K562 (cell line): ENCODE data around the gene C1orf167. TPM values are rescaled to one million over a fixed set of nuclear protein-coding genes. Genes with fewer than 3 reads are reported as not detected.

Experiments
- CREM ChIP-seq: IDR thresholded peaks from 2 replicates; pipeline ENCODE4 v1.6.1; 2014; ENCODE audit warnings: antibody characterized with exemption, low read depth
- E2F6 ChIP-seq, 2 experiments: IDR thresholded peaks; 2 replicates each; pipeline ENCODE4 v1.6.1; 2011; ENCODE audit warnings: borderline replicate concordance in 1 of 2, control low read depth in 1 of 2, low read depth in 1 of 2, low read length in 1 of 2, mild to moderate bottlenecking in 1 of 2, mixed read lengths in 1 of 2, moderate library complexity in 1 of 2; ENCODE audit not compliant: insufficient read depth in 1 of 2, insufficient read length in 1 of 2, poor library complexity in 1 of 2, severe bottlenecking in 1 of 2; ENCODE audit errors: extremely low read depth in 1 of 2
- GABPB1 ChIP-seq: sonication (generic); formaldehyde crosslinking; IDR thresholded peaks from 2 replicates; pipeline ENCODE4 v1.8.0; 2022; ENCODE audit warnings: mild to moderate bottlenecking, missing genetic modification reagents
- NCOA4 ChIP-seq: fragments of 450-650 bp; IDR thresholded peaks from 2 replicates; pipeline ENCODE4 v1.6.1; 2018; ENCODE audit warnings: mild to moderate bottlenecking; ENCODE audit not compliant: partially characterized antibody
- POLR2AphosphoS5 ChIP-seq: IDR thresholded peaks from 2 replicates; pipeline ENCODE4 v1.6.1; 2011; ENCODE audit warnings: mild to moderate bottlenecking, low read depth, low read length, moderate library complexity; ENCODE audit not compliant: control insufficient read depth, insufficient read depth
- PTBP1 ChIP-seq: fragments of 200-400 bp; formaldehyde crosslinking; IDR thresholded peaks from 2 replicates; pipeline ENCODE4 v1.6.1; 2017; ENCODE audit warnings: low read depth, low read length
- U2AF1 ChIP-seq: fragments of 200-400 bp; formaldehyde crosslinking; optimal IDR thresholded peaks from 2 replicates; pipeline ENCODE3; 2017; ENCODE audit warnings: mild to moderate bottlenecking, low read depth, low read length, moderate library complexity
- polyA plus RNA-seq, 8 experiments: library from polyadenylated mRNA; depleted of rRNA in 4 of 8; stranded (reverse) in 5 of 8; unstranded in 3 of 8; fragments of >200 nt; fragmentation: Nextera tagmentation in 2 of 8; fragmentation: Illumina TruSeq in 1 of 8; extraction: Ambion mirVana in 2 of 8; extraction: Trizol in 1 of 8; gene quantifications; 2 replicates each; pipeline versions ENCODE4 v1.2.1 to v1.2.3, GENCODE V29; 2011 to 2014; ENCODE audit warnings: inconsistent platforms in 1 of 8, missing spikeins in 1 of 8
- total RNA-seq, 7 experiments: library from RNA; depleted of rRNA in 6 of 7; stranded (reverse); fragments of >200 nt in 6 of 7; fragmentation: Illumina TruSeq in 2 of 7; extraction: Trizol in 2 of 7; gene quantifications; 2 replicates each; pipeline versions ENCODE4 v1.2.1 to v1.2.3, GENCODE V29; 2011 to 2021; ENCODE audit warnings: low replicate concordance in 1 of 7
- TF ChIP-seq, protein P1 (sequence below), 2 experiments: fragments of 450-650 bp in 1 of 2; sonication (generic) in 1 of 2; formaldehyde crosslinking in 1 of 2; IDR thresholded peaks; 2 replicates each; pipeline versions ENCODE4 v1.7.1 to v1.9.0; 2016 to 2022; ENCODE audit warnings: inconsistent platforms in 1 of 2, mild to moderate bottlenecking in 1 of 2, missing genetic modification reagents in 1 of 2
- TF ChIP-seq, protein P2 (sequence below): fragments of 450-650 bp; IDR thresholded peaks from 2 replicates; pipeline ENCODE4 v1.6.1; 2016
- TF ChIP-seq, protein P3 (sequence below): sonication (generic); formaldehyde crosslinking; IDR thresholded peaks from 2 replicates; pipeline ENCODE4 v1.8.0; 2022; ENCODE audit warnings: mild to moderate bottlenecking, missing genetic modification reagents
- TF ChIP-seq, protein P4 (sequence below), 2 experiments: fragments of 450-650 bp in 1 of 2; sonication (generic) in 1 of 2; formaldehyde crosslinking; conservative IDR thresholded peaks; 2 replicates each; pipeline versions ENCODE4 v1.4.0 to v1.8.1; 2020 to 2022; ENCODE audit warnings: mild to moderate bottlenecking in 1 of 2, missing genetic modification reagents in 1 of 2

Gene C1orf167
- total and polyA plus RNA-seq, 9 of the 15 experiments (the other 6 are each of a cell fraction or from before 2014, with no cell fraction given): 0.22 to 0.86 (median 0.31) TPM; not detected in 2

GRCh38 chr1:11790880-11791715, 29.1 kb downstream of the C1orf167 start (continued):
- TF ChIP-seq, protein P1, sequence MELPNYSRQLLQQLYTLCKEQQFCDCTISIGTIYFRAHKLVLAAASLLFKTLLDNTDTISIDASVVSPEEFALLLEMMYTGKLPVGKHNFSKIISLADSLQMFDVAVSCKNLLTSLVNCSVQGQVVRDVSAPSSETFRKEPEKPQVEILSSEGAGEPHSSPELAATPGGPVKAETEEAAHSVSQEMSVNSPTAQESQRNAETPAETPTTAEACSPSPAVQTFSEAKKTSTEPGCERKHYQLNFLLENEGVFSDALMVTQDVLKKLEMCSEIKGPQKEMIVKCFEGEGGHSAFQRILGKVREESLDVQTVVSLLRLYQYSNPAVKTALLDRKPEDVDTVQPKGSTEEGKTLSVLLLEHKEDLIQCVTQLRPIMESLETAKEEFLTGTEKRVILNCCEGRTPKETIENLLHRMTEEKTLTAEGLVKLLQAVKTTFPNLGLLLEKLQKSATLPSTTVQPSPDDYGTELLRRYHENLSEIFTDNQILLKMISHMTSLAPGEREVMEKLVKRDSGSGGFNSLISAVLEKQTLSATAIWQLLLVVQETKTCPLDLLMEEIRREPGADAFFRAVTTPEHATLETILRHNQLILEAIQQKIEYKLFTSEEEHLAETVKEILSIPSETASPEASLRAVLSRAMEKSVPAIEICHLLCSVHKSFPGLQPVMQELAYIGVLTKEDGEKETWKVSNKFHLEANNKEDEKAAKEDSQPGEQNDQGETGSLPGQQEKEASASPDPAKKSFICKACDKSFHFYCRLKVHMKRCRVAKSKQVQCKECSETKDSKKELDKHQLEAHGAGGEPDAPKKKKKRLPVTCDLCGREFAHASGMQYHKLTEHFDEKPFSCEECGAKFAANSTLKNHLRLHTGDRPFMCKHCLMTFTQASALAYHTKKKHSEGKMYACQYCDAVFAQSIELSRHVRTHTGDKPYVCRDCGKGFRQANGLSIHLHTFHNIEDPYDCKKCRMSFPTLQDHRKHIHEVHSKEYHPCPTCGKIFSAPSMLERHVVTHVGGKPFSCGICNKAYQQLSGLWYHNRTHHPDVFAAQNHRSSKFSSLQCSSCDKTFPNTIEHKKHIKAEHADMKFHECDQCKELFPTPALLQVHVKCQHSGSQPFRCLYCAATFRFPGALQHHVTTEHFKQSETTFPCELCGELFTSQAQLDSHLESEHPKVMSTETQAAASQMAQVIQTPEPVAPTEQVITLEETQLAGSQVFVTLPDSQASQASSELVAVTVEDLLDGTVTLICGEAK (IDR thresholded peaks at IDR 0.05): no peak
- TF ChIP-seq, protein P1 (CRISPR knock-in tag; IDR thresholded peaks at IDR 0.05): no peak
- TF ChIP-seq, protein P2, sequence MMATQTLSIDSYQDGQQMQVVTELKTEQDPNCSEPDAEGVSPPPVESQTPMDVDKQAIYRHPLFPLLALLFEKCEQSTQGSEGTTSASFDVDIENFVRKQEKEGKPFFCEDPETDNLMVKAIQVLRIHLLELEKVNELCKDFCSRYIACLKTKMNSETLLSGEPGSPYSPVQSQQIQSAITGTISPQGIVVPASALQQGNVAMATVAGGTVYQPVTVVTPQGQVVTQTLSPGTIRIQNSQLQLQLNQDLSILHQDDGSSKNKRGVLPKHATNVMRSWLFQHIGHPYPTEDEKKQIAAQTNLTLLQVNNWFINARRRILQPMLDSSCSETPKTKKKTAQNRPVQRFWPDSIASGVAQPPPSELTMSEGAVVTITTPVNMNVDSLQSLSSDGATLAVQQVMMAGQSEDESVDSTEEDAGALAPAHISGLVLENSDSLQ: peak; percentile 27; the same call in 1 of the 2 replicates
- peak; percentile 50; the same call in 1 of the 2 replicates for TF ChIP-seq POLR2AphosphoS5
- peak in 1 of 2 experiments; percentile 23 for TF ChIP-seq E2F6 (IDR thresholded peaks at IDR 0.05; ENCODE audit: borderline replicate concordance in 1 of 2, extremely low read depth in 1 of 2, insufficient read depth in 1 of 2, insufficient read length in 1 of 2, low read depth in 1 of 2, low read length in 1 of 2, poor library complexity in 1 of 2, severe bottlenecking in 1 of 2)
- TF ChIP-seq U2AF1: no peak
- TF ChIP-seq, protein P3, sequence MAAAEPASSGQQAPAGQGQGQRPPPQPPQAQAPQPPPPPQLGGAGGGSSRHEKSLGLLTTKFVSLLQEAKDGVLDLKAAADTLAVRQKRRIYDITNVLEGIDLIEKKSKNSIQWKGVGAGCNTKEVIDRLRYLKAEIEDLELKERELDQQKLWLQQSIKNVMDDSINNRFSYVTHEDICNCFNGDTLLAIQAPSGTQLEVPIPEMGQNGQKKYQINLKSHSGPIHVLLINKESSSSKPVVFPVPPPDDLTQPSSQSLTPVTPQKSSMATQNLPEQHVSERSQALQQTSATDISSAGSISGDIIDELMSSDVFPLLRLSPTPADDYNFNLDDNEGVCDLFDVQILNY: 0 out of 2 replicates have a peak, but pooled peaks have one; percentile 30
- TF ChIP-seq, protein P4, sequence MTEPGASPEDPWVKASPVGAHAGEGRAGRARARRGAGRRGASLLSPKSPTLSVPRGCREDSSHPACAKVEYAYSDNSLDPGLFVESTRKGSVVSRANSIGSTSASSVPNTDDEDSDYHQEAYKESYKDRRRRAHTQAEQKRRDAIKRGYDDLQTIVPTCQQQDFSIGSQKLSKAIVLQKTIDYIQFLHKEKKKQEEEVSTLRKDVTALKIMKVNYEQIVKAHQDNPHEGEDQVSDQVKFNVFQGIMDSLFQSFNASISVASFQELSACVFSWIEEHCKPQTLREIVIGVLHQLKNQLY (CRISPR knock-in tag; conservative IDR thresholded peaks at IDR 0.05): 0 out of 4 replicates have a peak, but pooled peaks of 1 of the 2 experiments have one; percentile 39
- TF ChIP-seq NCOA4: no peak
- 0 out of 2 replicates have a peak, but pooled peaks have one; percentile 27 for TF ChIP-seq GABPB1 (CRISPR knock-in tag)
- TF ChIP-seq CREM: peak; percentile 91
- 0 out of 2 replicates have a peak, but pooled peaks have one; percentile 27 for TF ChIP-seq PTBP1
